Lung microvascular endothelial cell (primary cell): ENCODE results near the gene FBXL13. TPM values are rescaled to one million over a fixed set of nuclear protein-coding genes. Genes with fewer than 3 reads are reported as not detected.
"Not testable (repeated sequence)": the region's sequence is repeated elsewhere in the genome, so short reads cannot be mapped to it uniquely, and the experiment has no call there.

Experiments used
- DNase-seq, 2 donors: peaks; one replicate each; pipeline versions ENCODE4 v3.0.0 to v3.0.0-alpha.2; 2010; ENCODE audit warnings: low read depth in 2 of 2
- total RNA-seq: library from RNA; depleted of rRNA; stranded (reverse); fragments of >200 nt; gene quantifications from 2 replicates; pipeline ENCODE4 v1.2.1, GENCODE V29; 2014

The FBXL13 gene
- total RNA-seq, 1 donor from 2014 or later: 0.20 TPM

DNA sequence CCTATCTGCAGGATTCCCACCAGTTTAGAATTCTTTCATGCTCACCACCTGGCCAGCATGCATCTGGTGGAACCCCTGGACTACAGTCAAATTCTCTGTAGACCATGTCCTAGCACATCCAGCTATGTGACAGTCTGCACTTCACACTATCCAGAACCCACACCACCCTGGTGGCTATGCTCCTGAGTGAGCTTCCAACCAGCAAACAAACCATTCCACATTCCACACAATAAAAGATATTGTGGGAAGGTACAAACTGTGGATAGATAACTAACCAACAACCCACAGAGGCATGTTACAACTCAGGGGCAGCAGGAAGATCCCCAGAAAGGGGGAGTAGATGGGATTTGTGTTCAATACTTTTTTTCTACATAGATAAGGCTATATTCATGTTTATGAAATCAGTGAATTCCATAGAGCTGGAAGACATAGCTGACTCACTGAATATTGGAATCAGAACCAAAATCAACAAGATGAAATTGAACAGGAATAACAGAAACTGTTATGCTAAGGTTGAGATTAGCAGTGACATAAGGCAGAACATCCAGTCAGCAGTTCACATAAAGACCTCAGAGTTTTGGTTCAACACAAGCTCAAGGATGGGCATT, 89.3 kb downstream of the FBXL13 start:
- DNase-seq: peak in 1 of 2 donors; percentile 40

DNA sequence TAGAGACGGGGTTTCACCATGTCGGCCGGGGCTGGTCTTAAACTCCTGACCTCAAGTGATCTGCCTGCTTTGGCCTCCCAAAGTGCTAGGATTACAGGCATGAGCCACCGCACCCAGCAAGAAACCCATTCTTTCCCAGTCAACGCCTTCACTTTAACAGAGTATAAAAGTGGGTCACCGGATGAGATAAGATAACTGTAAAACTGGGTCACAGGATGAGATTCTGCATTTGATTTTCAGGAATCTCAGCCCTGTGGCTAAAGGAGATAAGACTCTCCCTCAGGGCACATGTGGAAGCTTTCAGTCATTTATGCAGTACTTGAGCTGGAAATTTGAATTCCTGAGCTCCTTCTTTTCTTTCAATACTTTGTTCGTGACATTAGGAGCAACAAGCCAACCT, 91.0 kb downstream of the FBXL13 start:
- DNase-seq: no peak

DNA sequence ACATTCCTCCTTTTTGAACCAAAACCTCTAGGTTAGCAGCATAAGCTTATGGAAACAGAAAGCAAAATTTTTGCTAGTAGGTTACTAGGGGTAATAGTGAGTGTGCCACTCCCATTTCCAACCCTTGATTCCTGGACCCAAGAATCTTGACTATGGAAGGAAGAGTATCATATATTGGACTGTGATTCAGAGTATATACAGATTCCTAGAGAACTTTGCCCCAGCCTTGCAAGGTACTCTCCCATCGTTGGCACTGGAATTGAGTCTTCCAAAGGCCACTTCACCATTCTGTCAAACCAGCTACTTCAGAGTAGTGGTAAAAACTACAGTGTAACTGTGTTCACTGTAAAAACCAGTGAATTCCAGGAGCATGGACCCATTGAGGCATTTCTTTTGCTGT, 92.4 kb downstream of the FBXL13 start:
- DNase-seq: no peak

DNA sequence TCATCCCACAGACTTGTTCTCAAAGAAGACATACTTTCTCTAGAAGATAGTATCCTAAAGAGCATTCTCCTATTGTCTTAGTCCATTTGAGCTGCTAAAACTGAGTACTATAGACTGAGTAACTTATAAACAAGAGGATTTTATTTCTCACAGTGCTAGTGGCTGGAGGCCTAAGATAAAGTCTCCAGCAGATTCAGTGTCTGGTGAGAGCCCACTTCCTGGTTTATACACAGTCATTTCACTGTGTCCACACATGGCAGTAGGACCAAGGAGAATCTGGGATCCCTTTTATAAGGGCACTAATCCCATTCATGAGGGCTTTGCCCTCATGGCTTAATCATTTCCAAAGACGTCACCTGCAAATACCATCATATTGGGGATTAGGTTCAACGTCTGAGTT, 93.1 kb downstream of the FBXL13 start:
- DNase-seq: no peak

DNA sequence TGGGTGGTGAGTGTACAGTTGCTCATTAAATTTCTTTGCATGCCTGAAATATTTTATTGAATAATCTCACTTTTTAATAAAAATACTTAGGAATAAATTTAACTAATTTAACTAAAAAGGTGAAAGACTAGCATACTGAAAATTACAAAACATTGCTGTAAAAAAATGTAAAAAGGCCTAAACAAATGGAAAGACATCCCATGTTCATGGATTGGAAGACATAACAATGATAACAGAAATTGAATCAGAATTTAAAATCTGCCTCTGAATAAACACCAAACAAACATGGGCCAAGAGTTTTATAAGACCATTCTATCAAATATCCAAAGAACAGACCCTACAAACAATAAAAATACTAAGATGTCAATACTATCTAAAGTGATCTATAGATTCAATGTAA, 94.9 kb downstream of the FBXL13 start:
- DNase-seq: no peak

DNA sequence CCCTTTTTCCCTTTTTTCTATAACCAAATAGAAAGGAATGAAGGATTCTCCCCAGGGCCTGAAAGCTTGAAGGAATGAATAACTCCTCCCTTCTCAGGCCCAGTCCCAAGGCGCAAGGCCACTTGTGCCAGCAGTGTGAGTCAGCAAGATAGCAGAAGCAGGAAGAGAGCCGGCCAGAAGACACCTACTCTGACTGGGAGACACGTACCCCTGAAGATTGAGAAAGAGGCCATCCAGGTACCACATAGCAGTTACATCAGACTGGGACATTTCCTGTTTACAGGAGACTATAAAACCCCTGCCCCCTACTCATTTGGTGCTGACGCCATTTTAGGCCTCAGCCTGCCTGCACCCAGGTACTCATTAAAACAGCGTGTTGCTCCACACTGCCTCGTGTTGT, 96.3 kb downstream of the FBXL13 start:
- DNase-seq: peak in 1 of 2 donors; percentile 76

DNA sequence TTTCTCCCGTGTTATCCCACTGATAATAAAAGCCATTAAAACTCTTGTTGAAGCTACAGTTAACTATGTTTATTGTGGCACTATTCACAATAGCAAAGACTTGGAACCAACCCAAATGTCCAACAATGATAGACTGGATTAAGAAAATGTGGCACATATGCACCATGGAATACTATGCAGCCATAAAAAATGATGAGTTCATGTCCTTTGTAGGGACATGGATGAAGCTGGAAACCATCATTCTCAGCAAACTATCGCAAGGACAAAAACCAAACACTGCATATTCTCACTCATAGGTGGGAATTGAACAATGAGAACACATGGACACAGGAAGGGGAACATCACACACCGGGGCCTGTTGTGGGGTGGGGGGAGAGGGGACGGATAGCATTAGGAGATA, 97.0 kb downstream of the FBXL13 start:
- DNase-seq: not testable (repeated sequence)

DNA sequence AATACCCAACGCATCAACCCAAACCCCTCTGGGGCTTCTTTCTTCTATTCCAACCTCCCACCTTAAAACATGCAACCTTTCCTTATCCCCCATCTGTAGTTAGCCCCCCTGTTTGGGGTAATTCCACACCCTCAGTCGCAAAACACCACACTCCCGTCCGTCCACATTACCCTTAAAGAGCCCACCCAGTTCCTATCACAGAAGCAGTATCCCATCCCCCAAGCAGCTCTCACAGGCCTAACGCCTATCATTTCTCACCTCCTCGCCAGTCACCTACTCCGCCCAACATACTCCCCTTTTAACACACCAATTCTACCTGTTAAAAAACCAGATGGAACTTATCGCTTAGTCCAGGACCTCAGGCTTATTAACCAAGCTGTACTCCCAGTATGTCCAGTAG, 98.1 kb downstream of the FBXL13 start:
- DNase-seq: no peak

DNA sequence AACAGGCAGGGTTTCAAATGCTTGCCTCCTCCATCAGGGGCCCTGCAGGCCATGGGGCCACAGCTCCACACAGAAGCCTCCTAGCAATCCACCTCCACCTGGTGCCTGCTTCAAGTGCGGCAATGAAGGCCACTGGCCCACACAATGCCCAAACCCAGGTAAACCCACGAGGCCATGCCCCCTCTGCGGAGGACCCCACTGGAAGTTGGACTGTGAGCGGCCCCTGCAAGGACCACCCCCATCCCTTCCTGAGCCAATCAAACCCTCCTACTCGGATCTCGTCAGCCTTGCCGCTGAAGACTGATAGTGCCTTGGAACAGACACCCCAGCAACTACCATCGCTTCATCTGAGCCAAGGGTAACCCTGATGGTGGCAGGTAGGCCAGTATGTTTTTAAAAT, 98.7 kb downstream of the FBXL13 start:
- DNase-seq: no peak

DNA sequence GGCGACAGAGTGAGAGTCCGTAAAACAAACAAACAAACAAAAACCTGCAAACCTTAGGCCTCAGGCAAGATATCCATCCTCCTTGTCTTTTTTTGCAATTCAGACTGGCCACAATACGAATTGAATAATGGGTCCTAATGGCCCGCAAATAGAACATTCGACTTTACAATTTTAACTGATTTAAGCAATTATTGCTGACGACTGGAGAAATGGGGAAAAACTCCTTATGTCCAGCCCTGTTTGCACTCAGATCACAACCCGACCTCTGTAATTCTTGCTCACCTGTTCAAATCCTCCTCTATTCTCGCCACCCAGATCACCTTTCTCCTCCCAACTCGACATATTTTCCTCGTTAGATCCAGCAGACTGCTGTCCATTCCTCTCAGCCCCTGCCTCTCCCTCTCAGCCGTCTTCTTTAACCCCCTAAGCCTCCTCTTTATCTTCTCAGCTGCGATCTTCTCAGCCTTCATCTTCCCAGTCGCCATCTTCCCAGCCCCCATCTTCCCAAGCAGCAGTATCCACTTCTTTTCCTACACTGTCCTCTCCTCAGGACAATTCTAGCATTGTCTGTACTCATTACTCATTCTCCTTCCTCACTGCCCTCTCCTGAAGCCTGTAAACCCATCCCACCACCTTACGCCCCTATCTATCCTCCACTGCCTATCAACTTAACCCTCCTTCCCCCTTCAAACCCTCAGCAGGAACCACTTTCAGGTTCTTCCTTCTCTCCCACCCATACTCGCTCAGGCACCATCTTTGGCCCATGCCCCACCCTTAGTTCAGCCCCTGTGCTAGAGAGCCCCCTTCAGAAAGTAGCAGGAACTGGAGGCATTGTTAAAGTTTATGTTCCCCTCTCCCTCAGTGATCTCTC, 100.0 kb downstream of the FBXL13 start:
- DNase-seq: no peak

DNA sequence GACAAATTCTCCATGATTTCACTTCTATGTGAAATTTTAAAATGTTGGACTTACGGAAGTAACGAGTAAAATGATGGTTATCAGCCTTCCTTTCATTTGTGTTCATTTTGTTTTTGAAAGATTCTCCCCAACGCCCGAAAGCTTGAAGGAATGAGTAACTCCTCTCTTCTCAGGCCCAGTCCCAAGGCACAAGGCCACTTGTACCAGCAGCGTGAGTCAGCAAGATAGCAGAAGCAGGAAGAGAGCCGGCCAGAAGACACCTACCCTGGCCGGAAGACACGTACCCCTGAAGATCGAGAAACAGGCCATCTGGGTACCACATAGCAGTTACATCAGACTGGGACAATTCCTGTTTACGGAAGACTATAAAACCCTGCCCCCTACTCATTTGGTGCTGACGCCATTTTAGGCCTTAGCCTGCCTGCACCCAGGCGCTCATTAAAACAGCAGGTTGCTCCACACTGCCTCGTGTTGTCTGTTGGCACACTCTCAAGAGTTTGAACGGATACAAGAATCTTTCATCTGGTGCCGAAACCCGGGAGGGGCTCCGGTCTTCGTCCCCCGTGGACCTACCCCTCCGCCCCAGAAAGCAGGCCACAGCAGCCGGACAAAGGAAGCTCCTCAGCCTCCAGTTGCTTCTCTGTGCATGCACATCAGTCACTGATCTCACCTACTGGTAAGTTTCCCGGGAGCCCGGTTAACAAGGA, 101.3 kb downstream of the FBXL13 start:
- peak in 1 of 2 donors; percentile 69 for DNase-seq

DNA sequence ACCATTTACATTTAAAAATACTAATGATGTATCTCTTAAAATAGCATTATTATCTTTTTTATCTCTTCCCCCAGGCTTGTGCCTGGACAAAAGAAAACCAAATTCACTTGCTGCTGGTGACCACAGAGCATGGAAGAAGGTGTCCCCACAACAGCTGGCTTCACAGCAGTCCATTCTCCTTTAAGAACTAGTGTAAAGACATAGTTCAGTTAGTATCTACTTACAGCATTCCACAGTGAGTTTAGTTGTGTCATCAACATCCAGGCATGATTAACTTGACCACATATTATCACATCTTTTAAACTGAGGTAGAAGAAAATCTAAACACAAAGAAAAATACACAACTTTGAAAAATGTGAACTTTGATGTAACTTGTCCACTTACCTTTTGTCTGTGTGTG, 106.8 kb downstream of the FBXL13 start:
- no peak for DNase-seq

DNA sequence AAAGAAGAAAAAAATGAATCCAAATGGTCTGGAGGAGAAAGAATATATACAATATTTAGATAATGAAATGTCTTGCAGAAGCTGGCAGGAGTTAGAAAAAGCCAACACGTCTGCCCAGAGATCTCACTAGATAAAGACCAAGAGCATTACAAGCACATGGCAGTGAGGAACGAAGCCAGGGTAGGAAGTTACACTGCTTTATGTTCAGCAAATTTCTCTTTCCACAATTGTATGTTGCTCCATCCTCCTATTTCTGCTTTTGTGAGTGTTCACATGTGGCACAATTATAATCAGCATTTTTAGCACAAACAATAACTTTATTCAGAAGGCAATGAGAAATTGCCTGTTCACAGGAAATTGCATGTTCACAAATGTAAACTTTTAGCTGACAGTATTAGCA, 108.1 kb downstream of the FBXL13 start:
- no peak for DNase-seq

DNA sequence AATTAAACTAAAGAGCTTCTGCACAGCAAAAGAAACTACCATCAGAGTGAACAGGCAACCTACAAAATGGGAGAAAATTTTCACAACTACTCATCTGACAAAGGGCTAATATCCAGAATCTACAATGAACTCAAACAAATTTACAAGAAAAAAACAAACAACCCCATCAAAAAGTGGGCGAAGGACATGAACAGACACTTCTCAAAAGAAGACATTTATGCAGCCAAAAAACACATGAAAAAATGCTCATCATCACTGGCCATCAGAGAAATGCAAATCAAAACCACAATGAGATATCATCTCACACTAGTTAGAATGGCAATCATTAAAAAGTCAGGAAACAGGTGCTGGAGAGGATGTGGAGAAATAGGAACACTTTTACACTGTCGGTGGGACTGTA, 112.6 kb downstream of the FBXL13 start:
- not testable (repeated sequence) for DNase-seq

DNA sequence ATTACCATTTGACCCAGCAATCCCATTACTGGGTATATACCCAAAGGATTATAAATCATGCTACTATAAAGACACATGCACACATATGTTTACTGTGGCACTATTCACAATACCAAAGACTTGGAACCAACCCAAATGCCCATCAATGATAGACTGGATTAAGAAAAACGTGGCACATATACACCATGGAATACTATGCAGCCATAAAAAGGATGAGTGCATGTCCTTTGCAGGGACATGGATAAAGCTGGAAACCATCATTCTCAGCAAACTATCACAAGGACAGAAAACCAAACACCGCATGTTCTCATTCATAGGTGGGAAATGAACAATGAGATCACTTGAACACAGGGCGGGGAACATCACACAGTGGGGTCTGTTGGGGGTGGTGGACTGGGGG, 116.6 kb downstream of the FBXL13 start:
- DNase-seq: not testable (repeated sequence)

DNA sequence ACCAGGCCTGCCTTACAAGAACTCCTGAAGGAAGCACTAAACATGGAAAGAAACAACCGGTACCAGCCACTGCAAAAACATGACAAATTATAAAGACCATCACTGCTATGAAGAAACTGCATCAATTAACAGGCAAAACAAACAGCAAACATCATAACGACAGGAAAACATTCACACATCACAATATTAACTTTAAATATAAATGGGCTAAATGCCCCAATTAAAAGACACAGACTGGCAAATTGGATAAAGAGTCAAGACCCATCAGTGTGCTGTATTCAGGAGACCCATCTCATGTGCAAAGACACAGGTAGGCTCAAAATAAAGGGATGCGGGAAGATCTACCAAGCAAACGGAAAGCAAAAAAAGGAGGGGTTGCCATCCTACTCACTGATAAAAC, 120.2 kb downstream of the FBXL13 start:
- not testable (repeated sequence) for DNase-seq

DNA sequence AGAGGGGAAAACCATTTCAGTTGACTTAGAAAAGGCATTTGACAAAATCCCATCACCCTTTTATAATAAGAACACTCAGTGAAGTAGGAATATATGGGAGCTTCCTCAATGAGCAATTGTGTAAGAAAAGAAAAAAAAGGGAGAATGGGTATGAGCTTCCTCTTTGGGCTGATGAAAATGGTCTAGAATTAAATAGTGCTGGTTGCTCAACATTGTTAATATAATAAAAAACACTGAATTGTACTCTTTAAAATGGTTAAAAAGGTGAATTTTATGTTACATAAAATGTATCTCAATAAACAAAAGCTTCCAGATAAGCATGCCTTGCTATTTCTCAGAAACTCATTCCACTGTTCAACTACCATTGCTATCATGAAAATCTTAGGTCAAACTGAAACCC, 121.2 kb downstream of the FBXL13 start:
- no peak for DNase-seq

DNA sequence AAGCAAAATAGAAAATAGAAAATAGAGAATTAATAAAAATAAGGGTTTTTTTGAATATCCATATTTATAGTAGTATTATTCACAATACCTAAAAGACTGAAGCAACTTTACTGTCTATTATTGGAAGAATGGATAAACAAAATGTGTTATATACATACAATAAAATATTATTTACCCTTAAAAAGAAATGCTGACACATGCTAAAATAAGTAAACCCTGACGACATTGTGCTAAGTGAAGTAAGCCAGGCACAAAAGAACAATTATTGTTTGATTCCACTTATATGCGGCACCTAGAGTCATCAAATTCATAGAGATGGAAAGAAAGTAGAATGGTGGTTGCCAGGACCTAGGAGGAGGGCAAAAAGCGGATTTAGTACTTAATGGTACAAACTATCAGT, 122.8 kb downstream of the FBXL13 start:
- DNase-seq: no peak

DNA sequence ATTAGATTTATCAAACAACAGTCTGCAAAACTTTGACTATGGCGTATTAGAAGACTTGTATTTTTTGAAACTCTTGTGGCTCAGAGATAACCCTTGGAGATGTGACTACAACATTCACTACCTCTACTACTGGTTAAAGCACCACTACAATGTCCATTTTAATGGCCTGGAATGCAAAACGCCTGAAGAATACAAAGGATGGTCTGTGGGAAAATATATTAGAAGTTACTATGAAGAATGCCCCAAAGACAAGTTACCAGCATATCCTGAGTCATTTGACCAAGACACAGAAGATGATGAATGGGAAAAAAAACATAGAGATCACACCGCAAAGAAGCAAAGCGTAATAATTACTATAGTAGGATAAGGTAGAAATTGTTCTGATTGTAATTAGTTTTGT, 130.4 kb downstream of the FBXL13 start:
- no peak for DNase-seq

DNA sequence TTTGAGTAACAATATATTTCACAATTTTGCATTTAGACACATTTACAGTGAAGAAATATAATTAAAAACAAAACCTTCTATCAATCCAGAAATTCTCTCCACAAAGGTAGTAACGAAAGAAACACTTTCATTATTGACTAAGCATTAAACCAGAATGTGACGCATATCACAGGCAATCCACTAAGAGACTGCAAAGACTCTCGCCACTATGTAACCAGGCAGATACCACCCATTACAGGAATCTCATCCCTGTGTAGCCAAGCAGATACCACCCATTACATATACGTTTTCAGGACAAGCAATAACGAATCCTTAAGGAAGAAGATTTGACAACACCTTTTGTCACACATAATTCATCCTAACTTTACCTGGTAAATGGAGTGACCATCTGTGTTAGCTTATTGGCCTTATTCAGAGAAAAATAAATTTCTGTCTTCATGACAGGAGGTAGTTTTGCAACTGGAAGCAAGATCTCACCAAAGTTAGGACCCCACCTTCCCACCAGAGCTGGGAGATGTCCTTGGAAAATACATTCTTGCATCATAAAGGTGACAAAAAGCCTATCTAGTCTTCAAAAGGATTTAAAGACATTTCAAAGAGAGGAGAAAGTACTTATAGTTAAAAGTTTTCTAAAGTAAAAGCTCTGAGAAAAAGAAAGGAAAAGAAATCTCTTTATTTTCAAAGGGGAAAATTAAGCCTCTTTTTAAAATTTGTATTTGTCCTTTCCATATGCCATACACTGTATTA, 131.0 kb downstream of the FBXL13 start:
- DNase-seq: no peak

DNA sequence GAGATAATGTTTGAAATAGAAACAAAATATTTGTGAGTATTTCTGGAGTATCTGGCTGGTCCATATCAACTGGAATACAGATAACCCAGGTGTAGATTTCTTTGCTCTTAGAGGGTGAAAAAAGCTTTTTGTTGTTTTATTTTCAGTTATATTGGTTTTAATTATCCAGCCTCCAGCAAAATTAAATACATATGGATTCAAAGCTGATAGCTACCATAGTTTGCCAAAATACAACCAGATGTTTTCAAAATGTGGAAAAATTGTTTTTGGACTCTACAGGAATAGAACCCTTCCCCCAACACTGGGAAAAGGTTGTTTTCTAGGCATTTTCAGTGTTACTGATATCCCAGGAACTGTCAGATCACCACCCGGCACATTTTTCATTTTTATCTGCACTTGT, 131.7 kb downstream of the FBXL13 start:
- DNase-seq: no peak
